ENCODE data around the gene PAX6. TPM values are rescaled to one million over a fixed set of nuclear protein-coding genes. Genes with fewer than 3 reads are reported as not detected.
A peak's percentile ranks its signal among the peaks of the same experiment; 100 is the strongest.

Gene PAX6
- total RNA-seq, 2 donors from 2014 or later, result 0.39 TPM; not detected in 1

DNA sequence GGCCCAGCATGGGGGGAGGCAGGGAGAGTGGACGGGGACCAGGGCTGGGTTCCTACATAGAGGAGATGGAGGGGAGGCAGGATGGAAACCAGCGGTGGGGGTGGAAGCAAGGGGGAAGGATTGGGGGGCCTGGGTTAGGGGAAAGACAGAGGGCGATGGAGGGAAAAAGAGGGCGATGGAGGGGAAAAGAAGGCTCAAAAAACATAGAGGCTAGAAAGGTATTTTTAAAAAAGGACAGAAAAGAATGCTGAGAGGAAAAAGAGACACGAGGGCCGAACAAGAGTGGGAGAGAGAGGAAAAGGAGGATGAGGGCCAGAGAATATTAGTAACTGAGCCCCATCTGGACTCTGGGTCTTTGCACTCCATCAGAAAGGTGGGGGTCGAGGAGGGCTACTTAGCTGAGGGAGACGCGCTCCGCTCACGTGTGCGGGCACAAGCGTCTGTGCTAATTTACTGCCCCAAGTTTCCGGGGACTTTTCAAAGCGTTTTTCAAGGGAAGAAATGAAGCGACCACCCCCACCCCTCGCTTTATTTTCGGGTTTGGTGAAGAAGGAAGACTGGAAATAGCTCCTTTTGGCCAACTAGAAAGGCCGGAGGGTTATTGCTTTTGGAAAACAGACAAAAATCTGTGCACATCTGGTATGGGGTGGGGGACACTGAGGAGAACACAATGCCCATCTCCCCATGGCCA is 14.5 kb downstream of the PAX6 start:
- peaks cover 13 to 17% of the 10 kb centered on the region in 2 donors for H3K9me3 Mint-ChIP-seq
- peak overlapping the region in 1 of 2 donors; percentile 72 for H3K27ac Mint-ChIP-seq
- peaks cover 25 to 35% of the 10 kb centered on the region in 2 donors for H3K36me3 Mint-ChIP-seq
- ATAC-seq, result no peak
- DNase-seq (ENCODE audit: low spot score in 2 of 2), result no peak

DNA sequence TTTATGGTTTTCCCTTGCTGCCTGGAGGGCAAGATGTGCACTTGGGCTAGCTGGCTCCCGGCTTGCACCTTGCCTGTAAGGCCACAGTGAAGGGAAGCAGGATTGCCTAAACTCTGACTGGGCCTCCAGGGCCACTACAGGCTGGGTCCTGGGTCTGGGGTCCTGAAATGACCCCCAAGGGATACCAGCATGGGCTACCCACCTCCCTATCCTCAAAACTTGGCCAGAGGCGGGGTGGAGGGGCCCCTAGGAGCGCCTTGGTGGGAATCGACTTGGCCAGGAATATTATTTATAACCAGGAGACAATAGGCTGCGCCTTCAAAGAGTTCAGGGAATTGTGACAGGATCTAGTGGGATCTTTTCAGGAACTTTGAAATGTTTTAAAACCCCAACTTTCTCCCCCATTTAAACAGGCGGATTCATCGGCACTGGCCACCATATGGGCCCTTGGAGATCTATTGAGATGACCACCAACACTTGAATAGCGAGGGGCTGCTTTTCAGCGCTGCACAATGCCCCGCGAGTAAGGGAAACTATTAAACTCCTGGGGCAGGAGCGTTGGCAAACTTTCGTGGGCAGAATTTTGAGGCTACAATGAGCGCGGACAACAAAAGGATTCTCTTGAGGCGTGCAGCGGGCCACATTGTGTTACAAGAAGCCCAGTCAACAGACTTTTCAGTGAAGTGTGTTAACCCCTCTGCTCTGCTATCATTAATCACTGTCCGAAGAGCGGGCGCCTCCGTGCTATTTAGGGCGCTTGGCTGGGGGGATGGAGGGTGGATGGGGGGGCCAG is 15.2 kb downstream of the PAX6 start:
- no peak for DNase-seq (ENCODE audit: low spot score in 2 of 2)
- H3K36me3 Mint-ChIP-seq, result peaks cover 25 to 29% of the 10 kb centered on the region in 2 donors
- peaks cover 12 to 13% of the 10 kb centered on the region in 2 donors for H3K9me3 Mint-ChIP-seq
- H3K27ac Mint-ChIP-seq, result no peak overlapping the region
- no peak for ATAC-seq

DNA sequence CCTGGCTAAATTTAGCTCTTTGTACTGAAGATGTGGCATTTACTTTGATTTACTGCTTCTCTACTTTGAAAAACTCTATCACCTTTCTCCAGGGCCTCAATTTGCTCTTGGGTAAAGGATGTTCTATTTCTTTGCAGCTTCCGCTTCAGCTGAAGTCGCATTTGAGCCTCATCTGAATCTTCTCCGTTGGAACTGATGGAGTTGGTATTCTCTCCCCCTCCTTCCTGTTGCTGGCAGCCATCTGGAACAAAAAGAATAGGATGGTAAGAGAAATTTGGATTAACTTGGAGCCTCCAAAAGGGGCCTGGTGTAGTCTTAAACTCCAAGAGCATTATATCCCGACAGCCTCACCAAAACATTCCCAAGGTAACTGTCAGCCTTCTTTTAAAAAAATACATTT is 16.6 kb downstream of the PAX6 start:
- peaks cover 4% of the 10 kb centered on the region in 2 donors for H3K9me3 Mint-ChIP-seq
- H3K36me3 Mint-ChIP-seq, result peaks cover 14 to 19% of the 10 kb centered on the region in 2 donors
- H3K27ac Mint-ChIP-seq, result peak overlapping the region in 1 of 2 donors; percentile 44
- ATAC-seq (no peak), DNase-seq (ENCODE audit: low spot score in 2 of 2) (no peak)

DNA sequence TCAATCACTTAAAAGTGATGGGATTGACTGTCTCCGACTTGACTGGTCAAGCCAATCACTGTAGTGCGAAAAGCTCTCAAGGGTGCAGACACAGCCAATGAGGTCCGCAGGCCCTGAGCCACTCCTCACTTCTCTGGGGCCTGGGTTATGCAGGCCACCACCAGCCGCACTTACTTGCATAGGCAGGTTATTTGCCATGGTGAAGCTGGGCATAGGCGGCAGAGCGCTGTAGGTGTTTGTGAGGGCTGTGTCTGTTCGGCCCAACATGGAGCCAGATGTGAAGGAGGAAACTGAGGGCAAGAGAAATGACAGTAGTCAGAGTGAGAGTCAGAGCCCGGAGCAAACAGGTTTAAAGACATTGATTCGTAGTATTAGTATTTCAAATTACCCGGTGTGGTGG is 17.9 kb downstream of the PAX6 start:
- Mint-ChIP-seq H3K36me3 (peaks cover 14 to 19% of the 10 kb centered on the region in 2 donors), H3K9me3 (peaks cover 4% of the 10 kb centered on the region in 2 donors), H3K27ac (no peak overlapping the region)
- ATAC-seq (no peak), DNase-seq (ENCODE audit: low spot score in 2 of 2) (no peak)

DNA sequence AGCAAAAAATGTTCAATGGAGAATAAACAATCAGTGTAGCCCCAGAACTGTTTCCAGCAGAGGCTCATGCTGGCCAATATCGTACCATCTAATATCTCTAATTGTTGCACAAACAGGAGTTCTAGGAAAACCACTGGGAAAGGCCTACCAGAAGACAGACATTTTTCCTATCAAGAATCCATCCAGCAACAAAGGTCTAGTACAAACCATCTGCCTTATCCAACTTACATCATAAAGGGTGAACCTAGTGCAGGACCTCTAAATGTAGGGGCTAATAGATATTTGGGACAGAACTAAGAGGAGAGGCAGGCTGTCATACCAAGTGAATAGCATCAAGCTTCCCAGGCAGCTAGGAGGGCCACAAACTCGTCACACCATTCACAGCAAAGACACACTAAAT is 18.7 kb downstream of the PAX6 start:
- no peak overlapping the region for H3K27ac Mint-ChIP-seq
- ATAC-seq, result no peak
- peaks cover 10 to 15% of the 10 kb centered on the region in 2 donors for H3K36me3 Mint-ChIP-seq
- DNase-seq (ENCODE audit: low spot score in 2 of 2), result no peak
- peaks cover 4% of the 10 kb centered on the region in 2 donors for H3K9me3 Mint-ChIP-seq

DNA sequence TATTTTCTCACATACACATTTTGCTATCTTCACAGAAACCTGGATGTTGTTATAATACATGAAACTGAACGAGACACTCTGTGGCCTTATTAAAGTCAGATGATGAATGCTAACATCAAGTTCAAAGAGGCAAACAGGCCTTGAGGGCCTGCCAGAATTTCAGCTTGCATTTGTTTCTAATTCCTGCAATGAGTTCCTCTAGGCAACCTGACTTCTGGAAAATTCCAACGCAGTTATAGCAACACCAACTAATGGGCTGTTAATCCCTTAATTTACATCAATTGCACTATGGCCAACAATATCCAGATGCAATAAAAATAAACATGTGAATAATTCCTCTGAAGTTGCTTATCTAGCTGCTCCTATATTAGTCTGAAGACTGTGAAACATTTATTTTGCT is 19.1 kb downstream of the PAX6 start:
- H3K9me3 Mint-ChIP-seq, result peaks cover 4% of the 10 kb centered on the region in 2 donors
- no peak overlapping the region for H3K27ac Mint-ChIP-seq
- ATAC-seq (no peak), DNase-seq (ENCODE audit: low spot score in 2 of 2) (no peak)
- peaks cover 6 to 14% of the 10 kb centered on the region in 2 donors for H3K36me3 Mint-ChIP-seq

DNA sequence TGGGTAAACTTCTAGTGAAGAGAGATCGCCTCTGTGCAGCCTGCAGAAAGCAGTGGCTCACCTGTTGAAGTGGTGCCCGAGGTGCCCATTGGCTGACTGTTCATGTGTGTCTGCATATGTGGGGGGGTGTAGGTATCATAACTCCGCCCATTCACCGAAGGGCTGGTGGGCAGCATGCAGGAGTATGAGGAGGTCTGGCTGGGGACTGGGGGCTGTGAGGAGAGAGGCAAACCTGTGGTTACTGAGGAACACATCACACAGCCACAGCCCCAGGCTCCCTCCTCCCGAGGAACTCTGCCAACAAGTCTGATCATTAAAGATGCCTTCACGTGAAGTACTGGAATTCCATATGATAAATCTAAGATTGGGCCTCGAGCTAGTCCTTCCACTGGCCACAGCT is 20.5 kb downstream of the PAX6 start:
- H3K27ac Mint-ChIP-seq, result no peak overlapping the region

DNA sequence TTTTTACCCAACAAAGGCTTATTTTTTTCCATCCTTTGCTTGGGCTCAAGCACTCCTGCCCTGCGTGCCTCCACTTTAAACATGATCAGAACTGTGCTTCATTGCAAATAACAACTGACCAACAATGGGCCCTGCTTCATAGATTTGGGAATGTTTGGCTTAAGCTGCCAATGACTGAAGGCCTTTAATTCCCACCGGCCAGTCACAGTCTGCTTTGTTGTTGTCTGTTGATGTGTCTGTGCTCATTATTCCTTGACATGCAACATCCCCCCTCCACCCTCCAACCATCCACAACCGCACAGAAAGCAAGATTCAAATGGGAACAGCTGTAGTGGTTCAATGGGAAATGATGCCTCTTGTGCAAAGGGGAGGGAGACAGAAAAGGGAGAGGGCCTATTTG is 23.0 kb downstream of the PAX6 start:
- Mint-ChIP-seq H3K9me3 (no peaks in the 10 kb centered on the region), H3K36me3 (peaks cover 0 to 4% of the 10 kb centered on the region in 2 donors), H3K27ac (no peak overlapping the region)
- no peak for DNase-seq (ENCODE audit: low spot score in 2 of 2)
- ATAC-seq, result no peak

More for the DNA sequence above, 20.5 kb downstream of the PAX6 start:
- H3K9me3 Mint-ChIP-seq, result peaks cover 0 to 4% of the 10 kb centered on the region in 2 donors
- H3K36me3 Mint-ChIP-seq, result peaks cover 0 to 9% of the 10 kb centered on the region in 2 donors
- no peak for ATAC-seq
- DNase-seq (ENCODE audit: low spot score in 2 of 2), result no peak

DNA sequence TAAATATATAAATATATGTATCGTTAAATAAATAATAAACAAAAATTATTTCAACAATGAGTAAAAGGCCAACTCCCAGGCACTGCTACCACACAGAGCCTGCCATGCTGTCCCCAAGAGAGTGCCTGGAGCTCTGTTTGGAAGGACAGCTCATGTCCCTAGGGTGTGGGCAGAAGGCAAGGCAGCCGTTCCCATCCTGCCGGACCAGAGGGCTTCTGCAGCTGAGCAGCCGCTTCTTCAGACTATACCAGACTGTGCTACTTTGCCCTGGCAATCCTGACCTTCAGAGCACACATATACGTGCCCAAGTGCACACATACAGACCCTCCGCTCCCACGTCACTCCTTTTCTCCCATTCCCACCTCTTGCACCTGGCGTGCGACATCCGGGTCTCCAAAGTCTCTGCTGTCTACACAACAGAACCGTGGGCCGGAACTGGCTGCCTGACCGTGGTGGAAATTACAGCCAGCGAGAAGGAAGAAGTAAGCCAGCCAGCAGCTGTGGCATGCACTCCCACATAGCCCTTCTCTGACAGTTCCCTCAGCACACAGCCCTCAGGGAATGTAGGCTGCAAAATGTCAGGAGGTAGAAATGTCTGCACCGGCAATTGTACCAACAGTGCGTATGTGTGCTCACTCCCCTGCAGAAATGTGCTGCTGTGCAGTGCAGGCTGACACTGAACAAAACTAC is 24.0 kb downstream of the PAX6 start:
- Mint-ChIP-seq H3K27ac (no peak overlapping the region), H3K9me3 (no peaks in the 10 kb centered on the region), H3K36me3 (peaks cover 0 to 4% of the 10 kb centered on the region in 2 donors)
- no peak for DNase-seq (ENCODE audit: low spot score in 2 of 2)
- ATAC-seq, result no peak

DNA sequence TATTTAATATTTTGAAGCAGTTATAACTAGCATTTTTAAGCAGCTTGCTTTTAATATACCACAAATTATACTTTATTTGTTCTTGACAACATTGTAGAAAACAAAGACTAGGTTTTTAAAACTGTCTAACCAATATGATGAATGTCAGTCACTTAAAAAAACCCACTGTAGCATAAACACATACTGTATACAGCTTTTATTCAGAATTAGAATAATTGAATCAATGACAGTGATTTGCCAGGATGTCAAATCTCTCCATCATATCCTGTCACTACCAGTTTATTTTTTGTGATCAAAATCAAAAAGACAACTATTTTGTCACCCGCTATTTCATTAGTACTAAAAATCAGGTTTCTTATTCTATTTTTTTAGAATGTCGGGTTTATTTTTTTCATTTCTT is 26.5 kb downstream of the PAX6 start:
- DNase-seq (ENCODE audit: low spot score in 2 of 2), result no peak
- ATAC-seq, result no peak
- Mint-ChIP-seq H3K27ac (no peak overlapping the region), H3K36me3 (peaks cover 0 to 4% of the 10 kb centered on the region in 2 donors), H3K9me3 (no peaks in the 10 kb centered on the region)

DNA sequence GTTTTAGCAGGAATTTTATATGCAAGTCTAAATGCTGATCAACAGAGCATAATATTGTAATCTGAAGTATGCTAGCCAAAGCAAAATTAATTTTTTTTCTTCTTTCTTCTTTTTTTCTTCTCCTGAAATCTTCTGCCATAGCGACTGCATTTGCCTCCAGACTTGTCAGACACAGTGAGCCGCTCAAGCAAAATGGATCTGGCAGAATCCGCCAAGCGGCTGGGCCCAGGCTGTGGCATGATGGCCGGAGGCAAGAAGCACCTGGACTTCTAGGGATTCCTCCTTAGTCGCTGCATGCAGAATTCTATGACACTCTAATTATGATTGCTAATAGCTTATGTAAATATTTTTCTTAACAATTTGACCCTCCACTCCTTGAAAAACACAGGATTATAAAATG is 27.9 kb downstream of the PAX6 start:
- no peak for DNase-seq (ENCODE audit: low spot score in 2 of 2)
- no peak overlapping the region for H3K27ac Mint-ChIP-seq
- H3K36me3 Mint-ChIP-seq, result peaks cover 0 to 4% of the 10 kb centered on the region in 2 donors
- no peaks in the 10 kb centered on the region for H3K9me3 Mint-ChIP-seq
- ATAC-seq, result no peak

DNA sequence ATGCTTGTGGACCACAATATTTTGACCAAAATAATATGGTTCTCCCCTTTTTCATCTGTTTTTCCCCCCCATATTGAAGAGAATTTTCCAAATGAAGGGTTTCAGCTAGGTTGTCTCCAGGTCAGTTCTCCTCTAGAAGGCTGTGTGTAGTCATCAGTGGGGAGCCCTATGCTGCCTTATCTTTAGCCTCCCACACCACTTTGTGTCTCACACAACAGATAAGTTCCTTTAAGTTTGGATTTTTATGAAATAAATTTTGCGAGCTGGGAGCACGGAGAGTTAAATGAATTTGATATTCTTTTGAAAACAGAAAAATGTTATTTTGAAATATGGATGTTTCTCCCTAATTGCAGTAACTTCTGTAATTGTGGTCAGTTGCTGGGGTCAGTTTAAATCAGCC is 28.9 kb downstream of the PAX6 start:
- ATAC-seq (no peak), DNase-seq (ENCODE audit: low spot score in 2 of 2) (no peak)
- Mint-ChIP-seq H3K36me3 (peaks cover 0 to 1% of the 10 kb centered on the region in 2 donors), H3K9me3 (no peaks in the 10 kb centered on the region), H3K27ac (no peak overlapping the region)

DNA sequence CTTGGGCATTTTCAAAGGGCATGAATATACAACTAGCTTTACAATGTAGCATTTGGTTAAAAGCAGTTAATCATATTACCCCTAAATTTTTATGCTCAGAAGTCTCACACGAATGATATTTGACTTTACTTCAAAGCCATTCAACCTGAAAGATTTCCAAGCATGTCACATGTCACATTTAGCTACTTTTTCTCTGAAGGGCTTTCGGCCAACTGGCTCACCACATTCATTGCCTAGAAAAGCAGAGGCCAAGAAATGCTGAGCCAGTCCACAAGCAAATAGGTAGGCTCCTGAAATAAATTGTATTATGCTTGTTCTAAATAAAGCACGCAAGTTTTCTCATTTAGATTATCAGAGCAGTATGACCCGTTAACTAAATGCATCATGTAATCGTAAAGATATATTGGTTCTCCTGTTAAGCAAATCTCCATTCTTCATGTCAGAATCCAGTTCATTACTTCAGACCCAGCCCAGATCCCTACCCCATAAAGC is 30.6 kb downstream of the PAX6 start:
- ATAC-seq (no peak), DNase-seq (ENCODE audit: low spot score in 2 of 2) (no peak)
- H3K36me3 Mint-ChIP-seq, result no peaks in the 10 kb centered on the region
- H3K27ac Mint-ChIP-seq, result no peak overlapping the region
- no peaks in the 10 kb centered on the region for H3K9me3 Mint-ChIP-seq

DNA sequence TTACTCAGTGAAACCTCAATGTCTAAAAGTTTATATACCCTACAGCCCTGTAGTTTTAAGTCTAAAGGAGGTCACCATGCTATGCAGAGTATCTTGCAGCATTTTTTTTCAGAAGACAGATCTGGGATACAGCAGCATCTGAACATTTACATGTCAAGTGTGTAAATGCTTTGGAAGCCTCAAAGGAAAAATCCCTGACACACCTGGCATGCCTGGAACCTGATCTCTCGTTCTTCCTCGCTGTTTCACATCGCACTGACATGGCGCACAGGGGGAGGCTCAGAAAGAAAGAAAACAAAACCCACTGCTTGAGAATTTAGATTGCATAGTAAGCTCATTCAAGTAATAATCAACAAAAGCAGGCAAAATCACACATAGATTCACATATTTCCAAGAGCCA is 31.0 kb downstream of the PAX6 start:
- H3K36me3 Mint-ChIP-seq, result no peaks in the 10 kb centered on the region
- H3K27ac Mint-ChIP-seq, result no peak overlapping the region
- no peak for ATAC-seq
- H3K9me3 Mint-ChIP-seq, result no peaks in the 10 kb centered on the region
- no peak for DNase-seq (ENCODE audit: low spot score in 2 of 2)

DNA sequence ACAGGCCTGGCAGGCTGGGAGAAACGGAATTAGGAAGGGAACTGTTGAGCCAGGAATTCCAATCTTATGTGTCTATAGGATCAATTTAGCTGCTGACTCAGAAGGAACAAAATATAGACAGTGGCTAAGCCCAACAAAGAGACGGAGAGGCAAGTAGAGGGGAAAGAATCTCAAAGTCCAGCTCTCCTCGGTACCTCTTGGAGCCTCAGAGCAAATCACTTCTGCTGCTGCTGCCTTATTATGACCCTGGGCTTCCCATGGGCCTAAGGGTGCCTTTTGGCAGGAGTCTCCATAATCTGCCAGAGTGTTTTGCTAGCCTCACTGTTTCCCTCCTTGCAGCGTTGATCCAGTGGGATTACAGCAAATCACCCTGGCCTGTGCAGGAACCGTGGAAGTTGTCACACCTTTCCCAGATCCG is 31.7 kb downstream of the PAX6 start:
- DNase-seq (ENCODE audit: low spot score in 2 of 2), result no peak
- no peaks in the 10 kb centered on the region for H3K36me3 Mint-ChIP-seq
- H3K9me3 Mint-ChIP-seq, result no peaks in the 10 kb centered on the region
- no peak overlapping the region for H3K27ac Mint-ChIP-seq
- ATAC-seq, result no peak

DNA sequence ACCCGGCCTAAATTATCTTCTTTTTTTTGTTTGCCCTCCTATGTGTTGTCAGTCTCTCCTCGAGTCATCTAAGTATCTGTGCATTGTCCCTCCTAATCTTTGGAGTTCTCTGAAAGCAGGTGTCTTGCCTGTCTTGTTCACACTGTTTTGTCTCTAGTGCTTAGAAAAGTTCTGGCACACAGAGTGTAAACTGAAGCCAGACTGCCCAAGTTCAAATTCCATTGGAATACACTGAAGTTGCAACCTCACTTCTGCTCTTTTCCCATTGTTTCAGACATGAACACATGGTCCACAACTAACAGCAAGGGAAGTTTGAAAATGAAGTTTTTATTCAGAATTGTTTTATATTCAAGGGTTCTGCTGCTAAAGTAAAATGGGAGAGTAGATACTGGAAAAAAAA is 38.7 kb downstream of the PAX6 start:
- H3K36me3 Mint-ChIP-seq, result peaks cover 0 to 18% of the 10 kb centered on the region in 2 donors
- ATAC-seq (no peak), DNase-seq (ENCODE audit: low spot score in 2 of 2) (no peak)
- H3K9me3 Mint-ChIP-seq, result no peaks in the 10 kb centered on the region
- H3K27ac Mint-ChIP-seq, result no peak overlapping the region

Data from activated naive CD4-positive, alpha-beta T cell treated with anti-CD3 and anti-CD28 coated beads, Interleukin-2, amount 50 U/mL, for 72 hours (primary cell).